HG02943 (cell line): Measurements from ENCODE around the gene UBE2L6.

Experiments
- ATAC-seq: cut with Tn5 transposase; IDR thresholded peaks from one replicate; pipeline ENCODE4 v1.9.1; 2021; ENCODE audit warnings: mild to moderate bottlenecking, low read depth, moderate library complexity; ENCODE audit not compliant: unreplicated experiment

UBE2L6 gene

DNA sequence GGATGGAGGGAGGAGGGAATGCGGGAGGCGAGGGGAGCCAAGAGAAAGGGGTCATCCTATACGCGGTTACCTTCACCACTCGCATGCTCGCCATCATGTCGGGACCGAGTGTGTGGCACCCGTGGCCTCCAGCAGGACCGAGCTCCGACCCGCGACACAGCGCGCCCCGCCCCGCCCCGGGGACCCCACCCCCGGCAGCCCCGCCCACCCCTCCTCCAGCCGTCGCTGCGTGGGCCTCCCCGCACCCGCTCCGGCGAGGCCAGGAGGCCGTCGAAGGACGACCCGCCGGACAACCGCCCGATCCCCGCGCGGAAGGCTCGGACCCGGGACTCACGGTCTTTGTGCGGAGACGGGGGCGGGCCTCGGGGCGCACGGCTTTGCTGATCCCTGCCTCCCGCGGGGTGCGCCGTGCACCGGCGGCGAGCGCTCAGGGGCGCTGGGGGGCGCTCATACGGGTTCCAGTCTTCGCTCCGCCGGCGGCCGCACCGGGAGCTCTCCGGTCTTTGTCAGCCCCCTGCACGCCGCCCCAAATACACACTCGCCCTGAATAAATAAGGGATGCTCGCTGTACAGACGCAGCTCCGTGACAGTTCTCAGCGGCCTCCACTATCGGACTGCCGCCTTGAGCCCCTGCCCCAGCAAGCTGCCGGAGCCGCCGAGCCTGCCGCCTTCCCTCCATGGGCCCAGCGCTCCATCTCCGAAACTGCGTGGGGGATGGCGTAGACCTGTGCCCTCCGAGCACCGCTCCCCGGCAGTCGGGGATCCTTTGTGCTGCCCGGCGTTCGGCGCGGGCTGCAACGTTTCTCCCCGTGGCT lies at the start of gene UBE2L6:
TSS of gene UBE2L6 (minus strand) at position 158 of the 815 bp plus-strand sequence. CDS start at position 97, 61 bp downstream.
- peak; percentile 51 for ATAC-seq

DNA sequence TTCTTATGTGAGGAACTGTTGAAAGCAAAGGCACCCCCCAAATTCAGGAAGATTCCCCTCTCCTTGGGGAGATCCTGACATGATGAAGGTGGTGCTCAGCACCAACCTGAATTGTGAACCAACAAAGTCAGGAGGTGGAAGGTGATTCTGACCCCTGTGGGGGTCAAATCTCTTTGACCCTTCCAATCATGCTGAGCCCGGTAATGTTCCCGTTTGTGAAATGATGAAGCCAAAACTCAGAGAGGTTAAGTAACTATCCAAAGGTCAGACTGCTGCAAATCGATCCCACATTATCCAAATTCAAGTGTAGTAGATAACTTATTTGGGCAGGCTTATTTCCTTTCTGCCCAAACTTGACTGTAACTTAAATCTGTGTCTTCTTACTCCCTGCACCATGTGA lies 49.1 kb upstream of the UBE2L6 start:
- no peak for ATAC-seq

DNA sequence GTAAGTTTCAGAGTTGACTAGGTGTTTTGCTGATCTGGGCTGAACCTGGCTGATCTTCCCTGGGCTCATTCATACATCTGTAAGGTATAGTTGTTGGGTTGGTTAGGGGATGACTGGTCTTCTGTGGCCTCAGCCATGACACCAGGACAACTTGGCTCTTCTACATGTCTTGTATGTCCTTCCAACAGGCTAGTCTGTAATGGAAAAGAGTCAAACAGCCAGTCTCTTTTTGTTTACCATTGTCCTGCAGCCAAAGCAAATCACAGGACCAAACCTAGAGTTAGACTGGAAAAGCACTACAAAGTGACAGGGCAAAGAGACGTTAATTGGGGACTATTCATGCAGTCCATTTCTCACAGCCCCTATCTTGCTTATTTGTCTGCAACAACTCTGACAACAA lies 47.8 kb upstream of the UBE2L6 start:
- no peak for ATAC-seq

DNA sequence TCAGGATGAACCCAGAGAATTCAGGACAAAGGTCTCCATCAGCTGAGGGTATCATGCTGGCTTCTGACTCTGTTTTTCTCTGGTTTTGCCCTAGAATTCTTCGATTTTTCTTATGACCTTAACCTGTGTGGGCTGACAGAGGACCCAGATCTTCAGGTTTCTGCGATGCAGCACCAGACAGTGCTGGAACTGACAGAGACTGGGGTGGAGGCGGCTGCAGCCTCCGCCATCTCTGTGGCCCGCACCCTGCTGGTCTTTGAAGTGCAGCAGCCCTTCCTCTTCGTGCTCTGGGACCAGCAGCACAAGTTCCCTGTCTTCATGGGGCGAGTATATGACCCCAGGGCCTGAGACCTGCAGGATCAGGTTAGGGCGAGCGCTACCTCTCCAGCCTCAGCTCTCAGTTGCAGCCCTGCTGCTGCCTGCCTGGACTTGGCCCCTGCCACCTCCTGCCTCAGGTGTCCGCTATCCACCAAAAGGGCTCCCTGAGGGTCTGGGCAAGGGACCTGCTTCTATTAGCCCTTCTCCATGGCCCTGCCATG lies 46.8 kb upstream of the UBE2L6 start:
- no peak for ATAC-seq

DNA sequence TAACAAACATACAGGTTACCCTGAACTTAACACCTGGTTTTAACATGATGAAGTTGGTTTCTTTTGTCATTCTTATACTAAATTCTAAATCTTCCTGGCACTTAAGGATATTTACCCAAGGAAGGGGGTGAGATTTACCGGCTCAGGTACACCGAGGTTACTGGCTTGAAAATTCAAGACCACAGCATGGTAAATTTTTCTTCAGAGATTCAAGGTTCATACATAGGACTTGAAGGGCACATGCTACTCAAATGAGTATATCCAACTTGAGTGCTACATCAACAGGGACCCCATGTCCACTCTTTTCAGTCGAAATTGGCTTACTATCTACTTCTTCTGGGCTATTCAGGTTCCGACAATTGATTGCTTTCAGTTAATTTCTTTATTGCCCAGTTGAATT lies 42.7 kb upstream of the UBE2L6 start:
- no peak for ATAC-seq

DNA sequence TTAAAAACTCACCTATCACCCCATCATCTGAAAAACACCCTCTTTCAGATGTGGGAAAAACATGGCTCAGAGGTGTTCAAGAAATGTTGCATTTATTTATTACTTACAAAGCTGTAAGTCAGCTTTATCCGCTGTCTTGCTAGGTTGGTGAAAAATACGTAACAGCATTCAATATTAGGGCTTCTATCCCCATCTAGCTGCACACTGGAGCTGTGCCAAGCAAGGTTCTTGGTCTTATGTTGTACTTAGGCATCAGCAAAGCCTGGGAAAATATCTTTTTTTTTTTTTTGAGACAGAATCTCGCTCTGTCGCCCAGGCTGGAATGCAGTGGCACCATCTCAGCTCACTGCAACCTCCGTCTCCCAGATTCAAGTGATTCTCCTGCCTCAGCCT lies 37.6 kb upstream of the UBE2L6 start:
- no peak for ATAC-seq

DNA sequence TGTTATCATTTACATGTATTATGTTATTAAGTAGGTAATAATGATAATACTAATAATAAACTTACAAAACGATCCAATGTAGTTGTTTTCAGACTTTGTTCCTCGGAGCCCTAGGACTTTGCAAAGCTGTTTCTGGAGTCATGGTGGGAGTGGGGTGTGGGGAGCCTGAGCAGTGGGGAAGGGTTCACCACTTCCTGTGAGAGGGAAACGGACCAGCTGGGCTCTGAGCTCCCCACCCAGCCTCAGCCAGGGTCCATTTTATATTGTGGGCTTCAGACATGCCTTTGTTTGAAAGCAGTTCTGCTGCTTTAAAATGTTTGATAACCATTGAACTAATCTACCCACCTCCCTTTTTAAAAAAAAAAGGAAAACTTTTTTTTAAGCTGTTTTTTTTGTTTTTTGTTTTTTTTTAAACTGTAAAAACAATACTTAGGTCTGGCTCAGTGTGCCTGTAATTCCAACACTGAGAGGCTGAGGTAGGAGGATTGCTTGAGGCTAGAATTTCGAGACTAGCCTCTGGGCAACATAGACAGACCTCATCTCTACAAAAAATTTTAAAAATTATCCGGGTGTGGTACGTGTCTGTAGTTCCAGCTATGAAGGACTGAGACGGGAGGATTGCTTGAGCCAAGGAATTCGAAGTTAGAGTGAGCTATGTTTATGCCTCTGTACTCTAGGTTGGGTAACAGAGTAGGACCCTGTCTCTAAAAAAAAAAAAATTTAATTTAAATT lies 37.0 kb upstream of the UBE2L6 start:
- ATAC-seq = no peak

DNA sequence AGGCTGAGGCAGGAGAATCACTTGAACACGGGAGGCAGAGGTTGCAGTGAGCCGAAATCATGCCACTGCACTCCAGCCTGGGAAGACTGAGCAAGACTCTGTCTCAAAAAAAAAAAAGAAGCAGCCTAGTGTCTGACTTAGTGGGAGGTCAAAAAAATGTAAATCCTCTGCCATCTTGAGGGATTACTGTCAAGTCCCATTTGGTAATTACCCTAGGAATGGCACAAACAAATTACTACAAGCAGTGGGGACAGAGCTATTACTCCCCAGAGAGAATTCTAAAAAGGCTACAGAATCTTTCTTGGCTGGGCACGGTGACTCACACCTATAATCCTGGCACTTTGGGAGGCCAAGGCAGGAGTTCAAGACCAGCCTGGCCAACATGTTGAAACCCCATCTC lies 33.8 kb upstream of the UBE2L6 start:
- no peak for ATAC-seq

DNA sequence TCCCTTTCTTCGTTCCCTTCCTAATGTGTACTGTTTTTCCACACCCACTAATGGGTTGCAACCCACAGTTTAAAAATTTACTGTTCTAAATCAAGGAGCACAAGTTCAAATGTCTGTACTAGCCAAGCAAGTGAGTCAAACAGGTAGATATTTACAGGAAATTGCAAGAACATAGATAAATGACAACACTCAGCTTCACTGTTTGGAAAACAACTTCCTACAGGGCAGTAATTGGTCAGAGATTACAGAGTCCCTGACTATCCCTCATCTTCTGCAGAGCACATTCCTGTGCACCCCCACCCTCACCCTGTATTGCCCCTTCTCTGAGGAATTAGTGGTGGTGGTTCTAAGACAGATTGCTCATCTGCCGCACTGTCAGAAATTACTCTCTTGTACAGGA lies 31.9 kb upstream of the UBE2L6 start:
- no peak for ATAC-seq

DNA sequence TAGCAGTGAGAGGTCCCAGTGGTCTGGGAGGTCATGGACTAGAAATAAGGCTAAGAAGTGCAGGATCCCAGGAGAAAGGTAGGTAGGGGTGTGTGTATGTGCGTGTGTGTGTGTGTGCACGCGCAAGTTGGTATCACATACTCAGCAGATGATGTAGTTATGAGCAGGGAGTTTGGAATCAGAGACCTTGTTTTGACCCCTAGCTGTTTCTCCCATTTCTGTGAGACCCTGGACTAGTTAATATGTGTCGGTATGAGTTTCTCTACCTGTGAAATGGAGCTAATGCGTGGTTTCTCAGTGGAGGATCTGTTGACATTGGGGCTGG lies 31.3 kb upstream of the UBE2L6 start:
- ATAC-seq = no peak

DNA sequence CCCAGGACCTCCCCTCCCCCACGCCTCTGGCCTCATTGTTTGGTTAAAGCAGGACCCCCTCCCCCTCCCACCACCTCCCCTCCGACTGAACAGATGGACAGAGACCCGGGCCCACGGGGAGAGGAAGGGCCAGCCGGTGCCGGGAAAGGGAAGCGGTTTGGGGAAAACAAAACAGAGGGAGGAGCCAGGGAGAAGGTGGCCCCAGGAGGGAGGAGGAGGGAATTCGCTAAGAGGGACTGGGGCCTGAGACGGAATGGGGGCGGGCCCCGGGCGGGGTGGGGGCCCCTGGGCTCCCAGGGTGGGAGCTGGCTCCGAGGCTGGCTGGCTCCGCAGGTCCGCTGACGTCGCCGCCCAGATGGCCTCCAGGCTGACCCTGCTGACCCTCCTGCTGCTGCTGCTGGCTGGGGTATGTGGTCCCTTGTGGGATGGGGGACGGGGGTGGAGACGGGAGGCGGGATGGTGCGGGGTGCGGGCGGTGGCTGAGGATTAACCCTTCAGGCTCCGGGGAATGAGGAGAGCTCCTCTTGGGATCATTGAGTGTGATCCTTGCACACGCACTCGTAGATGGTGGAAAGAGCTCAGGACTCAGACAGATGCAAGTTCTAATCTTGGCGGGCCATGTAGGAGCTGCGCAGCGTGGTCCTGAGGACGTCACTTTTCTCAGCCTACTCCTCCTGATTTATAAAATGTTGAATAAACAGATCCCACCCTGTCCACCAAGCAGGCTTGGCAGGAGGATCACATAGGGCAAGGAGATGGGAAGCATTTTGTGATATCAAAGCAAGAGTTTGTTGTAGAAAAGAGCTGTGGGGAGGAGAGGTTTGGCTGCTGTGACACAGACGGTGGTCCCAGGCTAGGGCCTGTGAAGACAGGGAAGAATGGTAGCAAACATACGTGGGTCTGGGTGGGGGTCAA lies 30.7 kb upstream of the UBE2L6 start:
- no peak for ATAC-seq

DNA sequence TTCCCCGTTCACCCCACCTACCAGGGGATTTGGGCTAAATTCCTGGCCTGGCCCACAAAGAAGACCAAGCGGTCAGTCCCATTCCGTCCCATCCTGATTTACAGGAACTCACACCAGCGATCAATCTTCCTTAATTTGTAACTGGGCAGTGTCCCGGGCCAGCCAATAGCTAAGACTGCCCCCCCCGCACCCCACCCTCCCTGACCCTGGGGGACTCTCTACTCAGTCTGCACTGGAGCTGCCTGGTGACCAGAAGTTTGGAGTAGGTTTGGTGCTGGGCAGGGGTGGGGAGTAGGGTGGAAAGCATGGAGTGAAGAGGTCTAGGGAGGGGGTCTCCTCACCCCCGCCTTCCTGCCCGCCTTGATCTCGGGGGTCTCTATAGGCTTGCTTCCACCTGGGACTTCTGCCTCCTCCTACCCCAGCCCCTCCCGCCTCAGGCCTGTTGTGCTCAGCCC lies 30.0 kb upstream of the UBE2L6 start, which contains the start of gene SERPING1:
TSS of gene SERPING1 (plus strand) at position 225 of the 455 bp plus-strand sequence. CDS start 586 bp downstream, outside the sequence.
- no peak for ATAC-seq

DNA sequence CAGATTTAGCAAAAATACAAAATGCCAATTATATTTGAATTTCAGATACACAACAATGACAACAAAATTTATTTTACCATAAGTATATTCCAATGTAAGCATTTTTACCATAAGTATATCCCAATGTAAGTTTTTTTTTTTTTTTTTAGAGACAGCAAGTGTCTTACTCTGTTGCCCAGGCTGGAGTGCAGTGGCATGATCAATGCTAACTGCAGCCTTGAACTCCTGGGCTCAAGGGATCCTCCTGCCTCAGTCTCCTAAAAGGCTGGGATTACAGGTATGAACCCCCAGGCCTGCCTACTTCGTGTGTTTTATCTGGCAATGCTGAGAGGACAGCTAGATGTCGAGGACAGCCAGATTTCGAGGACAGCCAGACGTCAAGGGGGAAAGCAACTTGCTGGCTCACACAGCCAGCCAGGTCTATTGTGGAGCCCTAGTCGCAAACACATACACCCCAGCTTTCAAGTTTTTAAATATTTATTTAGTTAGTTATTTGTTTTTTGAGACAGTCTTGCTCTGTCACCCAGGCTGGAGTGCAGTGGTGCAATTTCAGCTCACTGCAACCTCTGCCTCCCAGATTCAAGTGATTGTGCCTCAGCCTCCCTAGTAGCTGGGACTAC lies 28.9 kb upstream of the UBE2L6 start:
- ATAC-seq = no peak

DNA sequence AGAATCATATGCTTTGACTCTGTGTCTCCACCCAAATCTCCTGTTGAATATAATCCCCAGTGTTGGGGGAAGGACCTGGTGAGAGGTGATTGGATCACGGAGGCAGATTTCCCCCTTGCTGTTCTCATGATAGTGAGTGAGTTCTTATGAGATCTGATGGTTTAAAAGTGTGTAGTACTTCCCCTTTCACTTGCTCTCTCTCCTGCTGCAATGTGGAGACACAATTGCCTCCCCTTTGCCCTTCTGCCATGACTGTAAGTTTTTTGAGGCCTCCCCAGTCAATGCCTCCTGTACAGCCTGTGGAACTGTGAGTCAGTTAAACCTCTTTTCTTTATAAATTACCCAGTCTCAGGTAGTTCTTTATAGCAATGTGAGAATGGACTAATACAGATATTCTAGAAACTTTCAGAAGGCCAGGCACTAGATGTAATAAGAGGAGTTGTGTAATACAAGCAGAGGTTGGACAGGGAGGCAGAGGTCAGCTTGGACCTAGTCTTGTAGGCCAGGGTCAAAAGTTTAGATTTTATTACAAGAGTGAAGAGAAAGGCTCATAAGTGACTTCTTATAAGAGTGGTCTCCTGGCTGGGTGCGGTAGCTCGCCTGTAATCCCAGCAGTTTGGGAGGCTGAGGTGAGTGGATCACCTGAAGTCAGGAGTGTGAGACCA lies 20.7 kb upstream of the UBE2L6 start:
- ATAC-seq = no peak

DNA sequence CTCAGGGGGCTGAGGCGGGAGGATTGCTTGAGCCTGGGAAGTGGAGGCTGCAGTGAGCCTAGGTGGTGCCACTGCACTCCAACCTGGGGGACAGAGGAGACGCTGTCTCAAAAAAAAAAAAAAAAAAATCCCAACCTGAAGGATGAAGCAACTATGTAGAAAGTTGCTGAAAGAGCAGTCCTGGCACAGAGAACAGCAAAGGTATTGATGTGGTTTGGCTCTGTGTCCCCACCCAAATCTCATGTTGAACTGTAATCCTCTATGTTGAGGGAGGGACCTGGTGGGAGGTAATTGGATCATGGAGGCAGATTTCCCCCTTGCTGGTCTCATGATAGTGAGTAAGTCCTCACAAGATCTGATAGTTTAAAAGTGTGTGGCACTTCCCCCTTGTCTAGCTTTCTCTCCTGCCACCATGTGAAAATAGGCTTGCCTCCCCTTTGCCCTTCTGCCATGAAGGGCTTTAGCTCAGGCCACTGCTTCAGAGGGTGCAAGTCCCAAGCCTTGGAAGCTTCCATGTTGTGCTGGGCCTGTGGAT lies 19.3 kb upstream of the UBE2L6 start:
- no peak for ATAC-seq

DNA sequence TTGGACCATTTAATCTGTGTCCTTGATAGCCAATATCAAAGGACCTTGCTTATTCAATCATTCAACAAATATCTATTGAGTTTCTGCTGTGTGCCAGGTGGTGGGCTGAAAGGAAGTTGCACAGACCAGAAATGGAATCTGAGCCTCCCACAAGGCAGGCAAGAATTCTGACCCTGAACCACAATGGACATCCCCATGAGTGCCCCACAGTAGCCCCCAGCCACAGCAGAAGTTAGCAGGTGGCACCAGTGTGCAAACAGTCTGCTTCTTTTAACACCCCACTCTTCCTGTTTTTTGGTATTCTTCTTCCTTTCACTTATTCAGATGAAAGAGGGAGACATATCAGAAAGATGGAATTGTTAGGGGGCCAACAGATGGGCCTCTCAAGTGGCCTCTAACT lies 17.8 kb upstream of the UBE2L6 start:
- ATAC-seq = no peak

DNA sequence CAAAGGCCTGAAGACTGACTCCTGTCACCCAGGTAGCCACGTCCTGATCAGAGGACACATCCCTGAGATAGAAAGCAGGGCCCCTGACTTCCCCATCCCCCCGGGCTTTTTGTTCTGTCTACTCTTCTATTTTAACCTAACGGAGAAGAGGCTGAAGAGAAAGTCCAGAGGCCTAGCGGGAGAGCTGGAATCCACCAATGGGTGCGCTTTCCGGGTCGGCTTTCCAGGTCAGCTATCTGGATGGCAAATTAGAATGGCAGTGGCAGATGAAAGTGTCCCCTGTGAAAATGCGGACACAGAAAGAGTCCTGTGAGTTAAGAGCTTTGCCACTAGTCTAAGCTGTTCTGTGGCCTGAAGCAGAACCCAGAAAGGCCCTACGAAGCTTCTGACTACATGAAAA lies 16.9 kb upstream of the UBE2L6 start:
- no peak for ATAC-seq

DNA sequence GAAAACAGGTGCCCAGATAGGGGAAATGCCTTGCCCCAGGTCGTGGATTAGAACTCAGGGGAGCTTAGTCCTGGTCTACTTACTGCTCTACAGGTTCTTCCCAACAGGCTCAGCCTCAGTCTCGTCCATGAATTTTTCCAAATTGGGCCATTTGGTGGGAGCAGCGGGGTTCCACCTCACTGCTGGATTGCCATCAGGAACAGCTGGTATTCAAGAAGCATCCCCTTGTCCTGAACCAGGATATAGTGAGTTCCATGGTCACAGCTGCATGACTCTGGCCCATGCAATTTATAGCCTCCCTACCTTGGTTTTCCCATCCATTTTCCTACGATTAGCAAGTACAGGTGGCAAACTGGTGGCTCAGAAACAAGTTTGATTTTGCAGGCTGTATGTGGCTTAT lies 6.6 kb upstream of the UBE2L6 start:
- no peak for ATAC-seq

DNA sequence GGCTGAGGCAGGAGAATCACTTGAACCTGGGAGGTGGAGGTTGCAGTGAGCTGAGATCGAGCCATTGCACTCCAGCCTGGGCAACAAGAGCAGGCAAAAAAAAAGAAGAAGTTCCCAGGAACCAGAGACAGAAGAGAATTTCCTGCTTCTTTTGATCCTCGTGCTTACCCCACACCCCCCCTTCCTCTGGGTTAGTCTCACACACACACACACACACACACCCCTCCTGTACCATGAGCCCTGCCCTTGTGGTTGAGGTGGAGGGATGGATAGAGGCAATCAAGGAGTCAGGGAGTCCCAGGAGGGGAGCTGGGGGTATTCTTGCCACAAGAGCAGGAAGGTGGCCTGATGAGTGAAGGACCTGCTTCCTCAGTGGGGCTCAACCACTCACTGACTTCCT lies 4.1 kb upstream of the UBE2L6 start:
- no peak for ATAC-seq
